ENCODE measurements around the gene OVAAL. TPM values are rescaled to one million over a fixed set of nuclear protein-coding genes. Genes with fewer than 3 reads are reported as not detected.

Gene OVAAL
- total and polyA plus RNA-seq, 9 of the 15 experiments (the other 6 are each of a cell fraction or from before 2014, with no cell fraction given), result 0.04 to 0.18 (median 0.08) TPM; not detected in 4

- TF ChIP-seq AFF1 (IDR thresholded peaks at IDR 0.05; ENCODE audit: low read depth in 1 of 2, partially characterized antibody in 2 of 2) (peak in 1 of 2 experiments; percentile 21), JUND (IDR thresholded peaks at IDR 0.05; ENCODE audit: borderline replicate concordance, low read depth, low read length) (peak; percentile 29; the same call in 1 of the 2 replicates), JUND (tag; IDR thresholded peaks at IDR 0.05; ENCODE audit: borderline replicate concordance, low read depth, low read length) (peak; percentile 93; the same call in 2 of the 3 replicates), MAZ (CRISPR knock-in tag; conservative IDR thresholded peaks at IDR 0.05 in 1 of 2, IDR thresholded peaks at IDR 0.05 in 1 of 2) (0 out of 4 replicates have a peak, but pooled peaks of 1 of the 2 experiments have one; percentile 32), DMBX1 (CRISPR knock-in tag; IDR thresholded peaks at IDR 0.05; ENCODE audit: borderline replicate concordance) (peak; percentile 40), SOX6 (IDR thresholded peaks at IDR 0.05) (peak; percentile 71; the same call in 1 of the 2 replicates), MAX (CRISPR knock-in tag; IDR thresholded peaks at IDR 0.05) (peak; percentile 62; the same call in 1 of the 2 replicates), MEF2D (tag; conservative IDR thresholded peaks at IDR 0.05; ENCODE audit: low read depth) (0 out of 2 replicates have a peak, but pooled peaks have one; percentile 71), ZKSCAN8 (CRISPR knock-in tag; IDR thresholded peaks at IDR 0.05) (peak; percentile 80), ARID1B (IDR thresholded peaks at IDR 0.05) (peak; percentile 54), EGR1 (conservative IDR thresholded peaks at IDR 0.05) (peak; percentile 40; the same call in 1 of the 2 replicates), TRIM24 (IDR thresholded peaks at IDR 0.05) (peak in 1 of 2 experiments; percentile 40; a peak in 2 of 4 replicates), ZNF324 (CRISPR knock-in tag; IDR thresholded peaks at IDR 0.05) (0 out of 2 replicates have a peak, but pooled peaks have one; percentile 16)
- TF ChIP-seq, protein P1, sequence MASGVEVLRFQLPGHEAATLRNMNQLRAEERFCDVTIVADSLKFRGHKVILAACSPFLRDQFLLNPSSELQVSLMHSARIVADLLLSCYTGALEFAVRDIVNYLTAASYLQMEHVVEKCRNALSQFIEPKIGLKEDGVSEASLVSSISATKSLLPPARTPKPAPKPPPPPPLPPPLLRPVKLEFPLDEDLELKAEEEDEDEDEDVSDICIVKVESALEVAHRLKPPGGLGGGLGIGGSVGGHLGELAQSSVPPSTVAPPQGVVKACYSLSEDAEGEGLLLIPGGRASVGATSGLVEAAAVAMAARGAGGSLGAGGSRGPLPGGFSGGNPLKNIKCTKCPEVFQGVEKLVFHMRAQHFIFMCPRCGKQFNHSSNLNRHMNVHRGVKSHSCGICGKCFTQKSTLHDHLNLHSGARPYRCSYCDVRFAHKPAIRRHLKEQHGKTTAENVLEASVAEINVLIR (CRISPR knock-in tag; IDR thresholded peaks at IDR 0.05), result 0 out of 2 replicates have a peak, but pooled peaks have one; percentile 39
- TF ChIP-seq, protein P2, sequence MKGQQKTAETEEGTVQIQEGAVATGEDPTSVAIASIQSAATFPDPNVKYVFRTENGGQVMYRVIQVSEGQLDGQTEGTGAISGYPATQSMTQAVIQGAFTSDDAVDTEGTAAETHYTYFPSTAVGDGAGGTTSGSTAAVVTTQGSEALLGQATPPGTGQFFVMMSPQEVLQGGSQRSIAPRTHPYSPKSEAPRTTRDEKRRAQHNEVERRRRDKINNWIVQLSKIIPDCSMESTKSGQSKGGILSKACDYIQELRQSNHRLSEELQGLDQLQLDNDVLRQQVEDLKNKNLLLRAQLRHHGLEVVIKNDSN (CRISPR knock-in tag; IDR thresholded peaks at IDR 0.05), result 0 out of 2 replicates have a peak, but pooled peaks have one; percentile 20
- TF ChIP-seq, protein P3, sequence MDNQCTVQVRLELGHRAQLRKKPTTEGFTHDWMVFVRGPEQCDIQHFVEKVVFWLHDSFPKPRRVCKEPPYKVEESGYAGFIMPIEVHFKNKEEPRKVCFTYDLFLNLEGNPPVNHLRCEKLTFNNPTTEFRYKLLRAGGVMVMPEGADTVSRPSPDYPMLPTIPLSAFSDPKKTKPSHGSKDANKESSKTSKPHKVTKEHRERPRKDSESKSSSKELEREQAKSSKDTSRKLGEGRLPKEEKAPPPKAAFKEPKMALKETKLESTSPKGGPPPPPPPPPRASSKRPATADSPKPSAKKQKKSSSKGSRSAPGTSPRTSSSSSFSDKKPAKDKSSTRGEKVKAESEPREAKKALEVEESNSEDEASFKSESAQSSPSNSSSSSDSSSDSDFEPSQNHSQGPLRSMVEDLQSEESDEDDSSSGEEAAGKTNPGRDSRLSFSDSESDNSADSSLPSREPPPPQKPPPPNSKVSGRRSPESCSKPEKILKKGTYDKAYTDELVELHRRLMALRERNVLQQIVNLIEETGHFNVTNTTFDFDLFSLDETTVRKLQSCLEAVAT (IDR thresholded peaks at IDR 0.05), result peak in 1 of 2 experiments; percentile 65; a peak in 2 of 4 replicates
These were observed 13.3 kb downstream of the OVAAL start (continued) for GRCh38 chr1:180571832-180572636.
